Activated naive CD4-positive, alpha-beta T cell treated with anti-CD3 and anti-CD28 coated beads for 36 hours (primary cell): ENCODE results near the gene HOXC6. TPM values are rescaled to one million over a fixed set of nuclear protein-coding genes. Genes with fewer than 3 reads are reported as not detected.
"Not testable (repeated sequence)": the region's sequence is repeated elsewhere in the genome, so short reads cannot be mapped to it uniquely, and the experiment has no call there.

Experiments used
- CTCF ChIA-PET: fragments of 350-600 bp; sonication (Branson Sonifier 250); formaldehyde crosslinking; loops from one replicate; lab custom pipeline; 2021; ENCODE audit warnings: antibody characterized with exemption; lab: Charles Lee
- DNase-seq: peaks from one replicate; pipeline ENCODE4 v3.0.0-alpha.2; 2020
- H3K27ac Mint-ChIP-seq: one replicate; pipeline ENCODE4 v1.8.0; 2021; ENCODE audit warnings: mild to moderate bottlenecking, mixed read lengths
- H3K27me3 Mint-ChIP-seq: one replicate; pipeline ENCODE4 v1.8.0; 2021; ENCODE audit warnings: low read depth, mixed read lengths
- H3K36me3 Mint-ChIP-seq: one replicate; pipeline ENCODE4 v1.8.0; 2021; ENCODE audit warnings: low read depth, mixed read lengths
- H3K4me1 Mint-ChIP-seq: one replicate; pipeline ENCODE4 v1.8.0; 2021; ENCODE audit warnings: low read depth, mixed read lengths
- H3K4me3 Mint-ChIP-seq: one replicate; pipeline ENCODE4 v1.8.0; 2021; ENCODE audit warnings: mild to moderate bottlenecking, moderate library complexity, mixed read lengths
- H3K9me3 Mint-ChIP-seq: one replicate; pipeline ENCODE4 v1.8.0; 2021; ENCODE audit warnings: mixed read lengths
- intact Hi-C: fragments of 100-400 bp; cut with micrococcal nuclease; formaldehyde crosslinking; loops from one replicate; pipeline ENCODE4 v1.15.1; 2023
- total RNA-seq, 2 experiments: library from RNA; stranded (reverse); gene quantifications; one replicate each; pipeline ENCODE4 v1.2.3, GENCODE V29; 2021

The HOXC6 gene
- total RNA-seq, 2 experiments from 2014 or later = not detected

- no peaks in the 10 kb centered on the region for H3K36me3 Mint-ChIP-seq
- intact Hi-C loops = no loop called here
- no peak overlapping the region for H3K27ac Mint-ChIP-seq
- CTCF ChIA-PET = interaction anchor here (0.6 to 1.4 kb wide), 3 partner anchors 31 to 178 kb away, joined by 3 to 4 read pairs (median 3); no protein-coding TSS in a partner anchor
- peaks cover 11% of the 10 kb centered on the region for H3K4me1 Mint-ChIP-seq
- peaks cover 69% of the 10 kb centered on the region for H3K27me3 Mint-ChIP-seq
- DNase-seq = no peak
- H3K9me3 Mint-ChIP-seq = no peaks in the 10 kb centered on the region
- H3K4me3 Mint-ChIP-seq = no peak overlapping the region
These were observed 9.4 kb downstream of the HOXC6 start for GRCh38 chr12:54037360-54038283.

GRCh38 chr12:54038284-54038870 is 10.1 kb downstream of the HOXC6 start:
- Mint-ChIP-seq H3K36me3 (no peaks in the 10 kb centered on the region), H3K27ac (no peak overlapping the region), H3K27me3 (peaks cover 70% of the 10 kb centered on the region), H3K4me3 (no peak overlapping the region), H3K4me1 (peaks cover 6% of the 10 kb centered on the region), H3K9me3 (no peaks in the 10 kb centered on the region)
- CTCF ChIA-PET = interaction anchor here (1.2 to 1.4 kb wide), 2 partner anchors 102 to 178 kb away, joined by 3 read pairs; no protein-coding TSS in a partner anchor
- intact Hi-C loops = no loop called here
- no peak for DNase-seq

GRCh38 chr12:54038871-54039414 is 10.7 kb downstream of the HOXC6 start:
- intact Hi-C loops = no loop called here
- CTCF ChIA-PET = interaction anchor here (0.6 to 1.4 kb wide), 2 partner anchors 146 to 177 kb away, joined by 3 read pairs; no protein-coding TSS in a partner anchor
- no peak overlapping the region for H3K27ac Mint-ChIP-seq
- H3K9me3 Mint-ChIP-seq = no peaks in the 10 kb centered on the region
- peaks cover 4% of the 10 kb centered on the region for H3K4me1 Mint-ChIP-seq
- H3K4me3 Mint-ChIP-seq = no peak overlapping the region
- H3K27me3 Mint-ChIP-seq = peaks cover 72% of the 10 kb centered on the region
- no peak for DNase-seq
- no peaks in the 10 kb centered on the region for H3K36me3 Mint-ChIP-seq

- no peaks in the 10 kb centered on the region for H3K9me3 Mint-ChIP-seq
- DNase-seq = no peak
- H3K27me3 Mint-ChIP-seq = peaks cover 76% of the 10 kb centered on the region
- CTCF ChIA-PET = interaction anchor here (0.6 to 1.4 kb wide), 3 partner anchors 34 to 176 kb away, joined by 3 to 4 read pairs (median 3); no protein-coding TSS in a partner anchor
- no peaks in the 10 kb centered on the region for H3K36me3 Mint-ChIP-seq
- H3K27ac Mint-ChIP-seq = no peak overlapping the region
- no peak overlapping the region for H3K4me3 Mint-ChIP-seq
- peaks cover 2% of the 10 kb centered on the region for H3K4me1 Mint-ChIP-seq
- intact Hi-C loops = no loop called here
These were observed 11.3 kb downstream of the HOXC6 start for GRCh38 chr12:54039417-54040147.

- H3K27ac Mint-ChIP-seq = no peak overlapping the region
- H3K36me3 Mint-ChIP-seq = no peaks in the 10 kb centered on the region
- intact Hi-C loops = no loop called here
- H3K4me1 Mint-ChIP-seq = no peaks in the 10 kb centered on the region
- peaks cover 77% of the 10 kb centered on the region for H3K27me3 Mint-ChIP-seq
- H3K9me3 Mint-ChIP-seq = no peaks in the 10 kb centered on the region
- no peak overlapping the region for H3K4me3 Mint-ChIP-seq
- CTCF ChIA-PET = interaction anchor here (0.9 to 2.1 kb wide), 4 partner anchors 31 to 168 kb away, joined by 3 to 9 read pairs (median 4); partner anchors contain the start of genes HOXC10 and HOXC8
- DNase-seq = no peak
These were observed 11.9 kb downstream of the HOXC6 start for GRCh38 chr12:54040148-54040494.

- Mint-ChIP-seq H3K36me3 (no peaks in the 10 kb centered on the region), H3K4me3 (no peak overlapping the region), H3K9me3 (no peaks in the 10 kb centered on the region), H3K27me3 (peaks cover 79% of the 10 kb centered on the region), H3K27ac (no peak overlapping the region), H3K4me1 (no peaks in the 10 kb centered on the region)
- DNase-seq = no peak
- CTCF ChIA-PET = interaction anchor here (0.6 to 2.1 kb wide), 6 partner anchors 32 to 539 kb away, joined by 3 to 9 read pairs (median 4); partner anchors contain the start of genes HOXC10 and HOXC8
- intact Hi-C loops = no loop called here
These were observed 12.4 kb downstream of the HOXC6 start for GRCh38 chr12:54040648-54041047.

GRCh38 chr12:54041097-54041690 is 13.0 kb downstream of the HOXC6 start:
- Mint-ChIP-seq H3K36me3 (no peaks in the 10 kb centered on the region), H3K27me3 (peaks cover 79% of the 10 kb centered on the region), H3K4me3 (no peak overlapping the region), H3K27ac (no peak overlapping the region), H3K9me3 (no peaks in the 10 kb centered on the region), H3K4me1 (no peaks in the 10 kb centered on the region)
- DNase-seq = no peak
- CTCF ChIA-PET = interaction anchor here (0.6 to 2.1 kb wide), 5 partner anchors 13 to 539 kb away, joined by 3 to 9 read pairs (median 3); partner anchors contain the start of genes HOXC10 and HOXC6
- intact Hi-C loops = no loop called here

- H3K27me3 Mint-ChIP-seq = peaks cover 84% of the 10 kb centered on the region
- DNase-seq, H3K27ac Mint-ChIP-seq, H3K4me3 Mint-ChIP-seq, H3K4me1 Mint-ChIP-seq, H3K36me3 Mint-ChIP-seq, intact Hi-C loops, H3K9me3 Mint-ChIP-seq: not testable (repeated sequence)
- CTCF ChIA-PET = interaction anchor here (2.1 kb wide), 1 partner anchor 166 kb away, joined by 9 read pairs; no protein-coding TSS in a partner anchor
These were observed 13.8 kb downstream of the HOXC6 start for GRCh38 chr12:54042033-54042432.

- intact Hi-C loops = no loop called here
- no peak for DNase-seq
- H3K27ac Mint-ChIP-seq = no peak overlapping the region
- H3K4me1 Mint-ChIP-seq = peaks cover 7% of the 10 kb centered on the region
- H3K36me3 Mint-ChIP-seq = no peaks in the 10 kb centered on the region
- H3K9me3 Mint-ChIP-seq = no peaks in the 10 kb centered on the region
- CTCF ChIA-PET = no interaction called here
- H3K4me3 Mint-ChIP-seq = no peak overlapping the region
- peaks cover 84% of the 10 kb centered on the region for H3K27me3 Mint-ChIP-seq
These were observed 15.0 kb downstream of the HOXC6 start for GRCh38 chr12:54042970-54043853.

GRCh38 chr12:54044425-54045103 is 16.3 kb downstream of the HOXC6 start:
- Mint-ChIP-seq H3K9me3 (no peaks in the 10 kb centered on the region), H3K4me3 (no peak overlapping the region), H3K27me3 (peaks cover 84% of the 10 kb centered on the region), H3K36me3 (no peaks in the 10 kb centered on the region), H3K4me1 (peaks cover 7% of the 10 kb centered on the region), H3K27ac (no peak overlapping the region)
- CTCF ChIA-PET = interaction anchor here (1.7 kb wide), 1 partner anchor 12 kb away, joined by 6 read pairs; the partner anchor contains the start of gene HOXC5
- intact Hi-C loops = no loop called here
- no peak for DNase-seq
